22Rv1 (cell line): ENCODE data around the gene NUDT4.

ENCODE experiments used
- H3K27ac ChIP-seq: fragments of 450-650 bp; 2 replicates; pipeline ENCODE4 v1.5.1; 2017
- ZFX ChIP-seq: fragments of 450-650 bp; IDR thresholded peaks from 2 replicates; pipeline ENCODE4 v1.6.1; 2017; ENCODE audit warnings: antibody characterized with exemption, borderline replicate concordance
- TF ChIP-seq, protein P1 (sequence below): fragments of 450-650 bp; IDR thresholded peaks from 2 replicates; pipeline ENCODE4 v1.5.1; 2017; ENCODE audit warnings: mild to moderate bottlenecking

NUDT4 gene

DNA sequence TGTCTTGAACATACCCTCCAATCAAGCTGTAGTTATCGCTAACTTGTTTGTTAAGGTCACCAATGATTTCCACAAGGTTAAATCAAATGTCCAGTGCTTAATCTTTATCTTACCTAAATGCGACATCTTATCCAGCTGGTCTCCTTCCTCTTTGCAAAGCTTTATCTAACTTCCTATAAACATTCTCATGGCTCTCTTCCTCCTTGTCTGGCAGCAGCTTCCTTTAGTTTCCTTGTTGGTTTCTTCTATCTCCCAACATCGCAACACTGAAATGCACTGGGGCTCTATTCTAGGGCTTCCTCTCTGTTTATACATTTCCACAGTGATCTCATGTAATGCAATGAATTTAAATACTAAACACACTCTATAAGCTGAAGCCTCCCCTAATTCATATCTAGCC is 35.3 kb downstream of the NUDT4 start:
- peak overlapping the region; percentile 14 for H3K27ac ChIP-seq

DNA sequence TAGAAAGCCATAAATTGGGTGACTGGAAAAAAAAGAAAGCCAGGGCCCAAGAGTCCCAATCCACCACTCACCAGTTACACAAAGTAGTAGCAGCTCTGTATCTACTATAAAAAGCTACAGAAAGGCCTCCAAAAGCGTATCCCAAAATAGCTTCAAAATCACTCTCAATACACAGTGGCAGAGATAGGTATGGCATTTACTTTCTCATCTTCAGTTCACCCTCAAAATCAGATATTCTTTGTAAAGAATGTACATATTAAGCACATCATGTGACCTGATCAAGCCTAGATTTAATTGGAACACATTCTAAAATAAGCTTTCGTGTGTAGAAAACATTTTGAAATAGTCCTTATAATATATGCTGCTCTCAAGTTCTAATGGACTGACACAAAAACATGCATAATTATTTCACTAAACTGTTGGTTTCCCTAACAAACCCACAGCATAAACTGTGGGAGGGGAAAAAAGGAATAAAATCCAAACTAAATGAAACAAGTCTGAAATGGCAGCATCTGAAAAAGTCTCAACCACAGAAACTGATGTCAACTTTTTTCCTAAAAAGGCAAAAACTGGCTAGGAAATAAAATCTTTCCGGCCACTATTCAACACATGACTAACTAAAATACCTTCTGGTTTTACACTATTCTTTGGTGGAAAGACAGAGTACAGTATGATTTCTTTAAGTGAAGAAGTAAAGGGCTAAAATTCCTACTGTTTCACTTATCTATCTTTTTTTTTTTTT is 38.2 kb downstream of the NUDT4 start:
- no peak for TF ChIP-seq ZFX
- TF ChIP-seq, protein P1, sequence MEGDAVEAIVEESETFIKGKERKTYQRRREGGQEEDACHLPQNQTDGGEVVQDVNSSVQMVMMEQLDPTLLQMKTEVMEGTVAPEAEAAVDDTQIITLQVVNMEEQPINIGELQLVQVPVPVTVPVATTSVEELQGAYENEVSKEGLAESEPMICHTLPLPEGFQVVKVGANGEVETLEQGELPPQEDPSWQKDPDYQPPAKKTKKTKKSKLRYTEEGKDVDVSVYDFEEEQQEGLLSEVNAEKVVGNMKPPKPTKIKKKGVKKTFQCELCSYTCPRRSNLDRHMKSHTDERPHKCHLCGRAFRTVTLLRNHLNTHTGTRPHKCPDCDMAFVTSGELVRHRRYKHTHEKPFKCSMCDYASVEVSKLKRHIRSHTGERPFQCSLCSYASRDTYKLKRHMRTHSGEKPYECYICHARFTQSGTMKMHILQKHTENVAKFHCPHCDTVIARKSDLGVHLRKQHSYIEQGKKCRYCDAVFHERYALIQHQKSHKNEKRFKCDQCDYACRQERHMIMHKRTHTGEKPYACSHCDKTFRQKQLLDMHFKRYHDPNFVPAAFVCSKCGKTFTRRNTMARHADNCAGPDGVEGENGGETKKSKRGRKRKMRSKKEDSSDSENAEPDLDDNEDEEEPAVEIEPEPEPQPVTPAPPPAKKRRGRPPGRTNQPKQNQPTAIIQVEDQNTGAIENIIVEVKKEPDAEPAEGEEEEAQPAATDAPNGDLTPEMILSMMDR = no peak
- no peak overlapping the region for H3K27ac ChIP-seq

More for the DNA sequence above, 35.3 kb downstream of the NUDT4 start:
- TF ChIP-seq ZFX = no peak
- TF ChIP-seq, protein P1 = no peak

GRCh38 chr12:93417967-93418480 is 40.3 kb downstream of the NUDT4 start:
- no peak for TF ChIP-seq ZFX
- TF ChIP-seq, protein P1 = no peak

GRCh38 chr12:93419388-93420034 is 41.8 kb downstream of the NUDT4 start:
- TF ChIP-seq, protein P1 = peak; percentile 91
- TF ChIP-seq ZFX = no peak
- H3K27ac ChIP-seq = no peak overlapping the region

More at GRCh38 chr12:93417967-93418480, 40.3 kb downstream of the NUDT4 start:
- H3K27ac ChIP-seq = no peak overlapping the region

GRCh38 chr12:93422050-93422449 is 44.3 kb downstream of the NUDT4 start:
- H3K27ac ChIP-seq = no peak overlapping the region
- TF ChIP-seq, protein P1 = no peak
- no peak for TF ChIP-seq ZFX

- H3K27ac ChIP-seq = no peak overlapping the region
- TF ChIP-seq ZFX = no peak
Observed at GRCh38 chr12:93425736-93426411, 48.1 kb downstream of the NUDT4 start.

GRCh38 chr12:93426412-93426805 is 48.7 kb downstream of the NUDT4 start:
- no peak overlapping the region for H3K27ac ChIP-seq
- TF ChIP-seq, protein P1 = no peak
- TF ChIP-seq ZFX = no peak
